Liver (tissue), 9 donors: Measurements from ENCODE around the gene SWI5. TPM values are rescaled to one million over a fixed set of nuclear protein-coding genes. Genes with fewer than 3 reads are reported as not detected.

Source experiments
- DNase-seq: peaks from one replicate; pipeline ENCODE4 v3.0.0-alpha.2; 2017; ENCODE audit warnings: low spot score
- H3K27ac ChIP-seq, 2 donors: one replicate each; pipeline ENCODE4 v1.7.0; 2013; ENCODE audit warnings: inconsistent platforms in 2 of 2, low read length in 2 of 2, control low read depth in 1 of 2, low read depth in 1 of 2, mild to moderate bottlenecking in 1 of 2
- H3K27me3 ChIP-seq, 4 donors: one replicate each; pipeline versions ENCODE4 v1.6.1 to v1.7.0; 2013; ENCODE audit warnings: low read length in 3 of 4, inconsistent platforms in 1 of 4, mild to moderate bottlenecking in 1 of 4, moderate library complexity in 1 of 4; ENCODE audit not compliant: control insufficient read depth in 4 of 4, insufficient read depth in 4 of 4
- H3K36me3 ChIP-seq, 4 donors: one replicate each; pipeline versions ENCODE4 v1.6.1 to v1.7.0; 2013; ENCODE audit warnings: low read length in 3 of 4, mild to moderate bottlenecking in 3 of 4, low read depth in 1 of 4, moderate library complexity in 1 of 4; ENCODE audit not compliant: control insufficient read depth in 4 of 4, insufficient read depth in 3 of 4
- H3K4me1 ChIP-seq, 4 donors: one replicate each; pipeline versions ENCODE4 v1.6.1 to v1.7.0; 2013; ENCODE audit warnings: low read length in 3 of 4, mild to moderate bottlenecking in 3 of 4, moderate library complexity in 1 of 4; ENCODE audit not compliant: control insufficient read depth in 4 of 4, insufficient read depth in 4 of 4
- H3K4me3 ChIP-seq, 3 donors: one replicate each; pipeline versions ENCODE4 v1.6.1 to v1.7.0; 2013; ENCODE audit warnings: low read length in 3 of 3, control low read depth in 1 of 3, low read depth in 1 of 3, mild to moderate bottlenecking in 1 of 3
- H3K9ac ChIP-seq, 2 donors: one replicate each; pipeline ENCODE4 v1.7.0; 2013; ENCODE audit warnings: low read length in 2 of 2, mild to moderate bottlenecking in 2 of 2, moderate library complexity in 2 of 2, control low read depth in 1 of 2, low read depth in 1 of 2
- H3K9me3 ChIP-seq, 4 donors: one replicate each; pipeline versions ENCODE4 v1.6.1 to v1.7.0; 2013; ENCODE audit warnings: low read length in 3 of 4; ENCODE audit not compliant: control insufficient read depth in 4 of 4
- EGR1 ChIP-seq, 2 donors: IDR thresholded peaks; 2 replicates each; pipeline ENCODE4 v1.6.1; 2016 to 2018; ENCODE audit warnings: antibody characterized with exemption in 2 of 2, low read depth in 2 of 2
- FOXA1 ChIP-seq: IDR thresholded peaks from 2 replicates; pipeline ENCODE4 v1.6.1; 2016; ENCODE audit warnings: antibody characterized with exemption
- FOXA2 ChIP-seq: IDR thresholded peaks from 2 replicates; pipeline ENCODE4 v1.6.1; 2016; ENCODE audit warnings: antibody characterized with exemption
- GABPA ChIP-seq, 2 donors: IDR thresholded peaks in 1 of 2; conservative IDR thresholded peaks in 1 of 2; 2 replicates each; pipeline ENCODE4 v1.6.1; 2016; ENCODE audit warnings: antibody characterized with exemption in 2 of 2, mild to moderate bottlenecking in 1 of 2, moderate library complexity in 1 of 2
- HNF4A ChIP-seq, 2 donors: conservative IDR thresholded peaks; 2 replicates each; pipeline ENCODE4 v1.6.1; 2016; ENCODE audit warnings: antibody characterized with exemption in 2 of 2, mild to moderate bottlenecking in 2 of 2
- HNF4G ChIP-seq: IDR thresholded peaks from 2 replicates; pipeline ENCODE4 v1.6.1; 2016; ENCODE audit warnings: antibody characterized with exemption
- JUND ChIP-seq, 2 donors: IDR thresholded peaks; 2 replicates each; pipeline ENCODE4 v1.6.1; 2016; ENCODE audit warnings: antibody characterized with exemption in 2 of 2
- NR2F2 ChIP-seq: IDR thresholded peaks from 2 replicates; pipeline ENCODE4 v1.6.1; 2016; ENCODE audit warnings: antibody characterized with exemption
- RAD21 ChIP-seq, 2 donors: IDR thresholded peaks; 2 replicates each; pipeline ENCODE4 v1.6.1; 2016; ENCODE audit warnings: antibody characterized with exemption in 2 of 2, mild to moderate bottlenecking in 2 of 2
- RXRA ChIP-seq, 2 donors: IDR thresholded peaks; 2 replicates each; pipeline ENCODE4 v1.6.1; 2017 to 2018; ENCODE audit warnings: antibody characterized with exemption in 2 of 2, mild to moderate bottlenecking in 1 of 2
- SP1 ChIP-seq: IDR thresholded peaks from 2 replicates; pipeline ENCODE4 v1.6.1; 2018; ENCODE audit warnings: antibody characterized with exemption, mild to moderate bottlenecking
- TAF1 ChIP-seq: conservative IDR thresholded peaks from 2 replicates; pipeline ENCODE4 v1.6.1; 2016; ENCODE audit warnings: antibody characterized with exemption, mild to moderate bottlenecking
- YY1 ChIP-seq: IDR thresholded peaks from 2 replicates; pipeline ENCODE4 v1.6.1; 2016; ENCODE audit warnings: antibody characterized with exemption, mild to moderate bottlenecking
- WGBS: extraction: QIAGEN DNeasy Blood & Tissue Kit; methylation state at CpG from one replicate; pipeline ENCODE4 v1.1.7; 2013; 5-methylcytosine and 5-hydroxymethylcytosine counted together
- polyA plus RNA-seq, 2 donors: library from polyadenylated mRNA; stranded (reverse) in 1 of 2; unstranded in 1 of 2; fragments of 200-250 nt in 1 of 2; fragments of >200 nt in 1 of 2; fragmentation: Nextera tagmentation in 1 of 2; extraction: Ambion mirVana in 1 of 2; gene quantifications; one replicate each; pipeline versions ENCODE4 v1.2.1 to v1.2.3, GENCODE V29; 2013 to 2015
- total RNA-seq, 2 donors: library from RNA; depleted of rRNA; stranded (reverse); fragments of >200 nt; gene quantifications; one replicate each; pipeline ENCODE4 v1.2.3, GENCODE V29; 2014
- TF ChIP-seq, protein P1 (sequence below): IDR thresholded peaks from 2 replicates; pipeline ENCODE4 v1.6.1; 2016; ENCODE audit warnings: antibody characterized with exemption
- TF ChIP-seq, protein P2 (sequence below): IDR thresholded peaks from 2 replicates; pipeline ENCODE4 v1.6.1; 2016; ENCODE audit warnings: antibody characterized with exemption, mild to moderate bottlenecking
- TF ChIP-seq, protein P3 (sequence below): IDR thresholded peaks from 2 replicates; pipeline ENCODE4 v1.6.1; 2016; ENCODE audit warnings: antibody characterized with exemption
- TF ChIP-seq, protein P4 (sequence below): IDR thresholded peaks from 2 replicates; pipeline ENCODE4 v1.6.1; 2016; ENCODE audit warnings: antibody characterized with exemption
- TF ChIP-seq, protein P5 (sequence below): fragments of 150-350 bp; IDR thresholded peaks from 2 replicates; pipeline ENCODE4 v1.5.1; 2017; ENCODE audit warnings: improper control_type of control experiment, low read depth, low read length; ENCODE audit not compliant: missing input control
- donor health status: healthy.
- donor health status: healthy.
- donor health status: healthy.
- donor health status: healthy.
- donor health status: healthy.

SWI5 gene
- total and polyA plus RNA-seq, 4 donors: 10.7 to 34.0 (median 16.2) TPM

DNA sequence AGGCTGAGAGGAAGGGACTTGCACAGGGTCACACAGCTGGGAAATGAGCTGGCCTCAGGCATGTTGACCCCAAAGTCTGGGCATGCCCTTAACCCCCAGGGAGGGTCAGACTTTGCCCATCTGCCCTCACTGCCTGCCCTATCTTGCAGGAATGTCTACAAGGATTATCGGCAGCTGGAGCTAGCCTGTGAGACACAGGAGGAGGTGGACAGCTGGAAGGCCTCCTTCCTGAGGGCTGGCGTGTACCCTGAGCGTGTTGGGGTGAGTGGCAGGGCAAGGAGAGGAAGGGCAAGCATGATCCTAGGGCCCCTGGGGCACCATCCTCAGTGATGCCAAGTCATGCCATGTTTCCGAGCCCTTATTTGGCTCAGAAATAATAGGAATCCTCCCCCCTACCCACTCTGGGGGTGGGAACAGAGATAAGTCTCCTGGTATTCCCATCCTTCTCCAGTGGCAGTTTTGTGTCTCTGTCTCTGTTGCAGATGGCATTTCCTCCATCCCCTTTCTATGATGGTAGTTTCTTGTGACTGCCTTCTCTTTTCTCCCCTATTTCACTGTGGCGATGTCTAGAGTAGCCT, 28.8 kb upstream of the SWI5 start:
- Histone ChIP-seq H3K9me3 (no peaks in the 10 kb centered on the region), H3K27me3 (no peaks in the 10 kb centered on the region), H3K4me3 (no peak overlapping the region), H3K27ac (no peak overlapping the region), H3K9ac (no peak overlapping the region), H3K36me3 (no peaks in the 10 kb centered on the region), H3K4me1 (peaks cover 0 to 7% (median 1%) of the 10 kb centered on the region in 4 donors)
- no peak for DNase-seq
- 88% methylated on average over 5 of the region's 5 CpGs for WGBS
- TF ChIP-seq TAF1 (no peak), YY1 (no peak), RAD21 (IDR thresholded peaks at IDR 0.05) (no peak), GABPA (IDR thresholded peaks at IDR 0.05 in 1 of 2, conservative IDR thresholded peaks at IDR 0.05 in 1 of 2) (no peak), FOXA2 (no peak), SP1 (no peak), HNF4G (no peak), JUND (IDR thresholded peaks at IDR 0.05) (no peak), FOXA1 (no peak), HNF4A (conservative IDR thresholded peaks at IDR 0.05) (no peak), RXRA (IDR thresholded peaks at IDR 0.05) (no peak), EGR1 (IDR thresholded peaks at IDR 0.05; ENCODE audit: low read depth in 2 of 2) (no peak), NR2F2 (no peak)
- TF ChIP-seq, protein P1, sequence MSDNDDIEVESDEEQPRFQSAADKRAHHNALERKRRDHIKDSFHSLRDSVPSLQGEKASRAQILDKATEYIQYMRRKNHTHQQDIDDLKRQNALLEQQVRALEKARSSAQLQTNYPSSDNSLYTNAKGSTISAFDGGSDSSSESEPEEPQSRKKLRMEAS: no peak
- TF ChIP-seq, protein P2, sequence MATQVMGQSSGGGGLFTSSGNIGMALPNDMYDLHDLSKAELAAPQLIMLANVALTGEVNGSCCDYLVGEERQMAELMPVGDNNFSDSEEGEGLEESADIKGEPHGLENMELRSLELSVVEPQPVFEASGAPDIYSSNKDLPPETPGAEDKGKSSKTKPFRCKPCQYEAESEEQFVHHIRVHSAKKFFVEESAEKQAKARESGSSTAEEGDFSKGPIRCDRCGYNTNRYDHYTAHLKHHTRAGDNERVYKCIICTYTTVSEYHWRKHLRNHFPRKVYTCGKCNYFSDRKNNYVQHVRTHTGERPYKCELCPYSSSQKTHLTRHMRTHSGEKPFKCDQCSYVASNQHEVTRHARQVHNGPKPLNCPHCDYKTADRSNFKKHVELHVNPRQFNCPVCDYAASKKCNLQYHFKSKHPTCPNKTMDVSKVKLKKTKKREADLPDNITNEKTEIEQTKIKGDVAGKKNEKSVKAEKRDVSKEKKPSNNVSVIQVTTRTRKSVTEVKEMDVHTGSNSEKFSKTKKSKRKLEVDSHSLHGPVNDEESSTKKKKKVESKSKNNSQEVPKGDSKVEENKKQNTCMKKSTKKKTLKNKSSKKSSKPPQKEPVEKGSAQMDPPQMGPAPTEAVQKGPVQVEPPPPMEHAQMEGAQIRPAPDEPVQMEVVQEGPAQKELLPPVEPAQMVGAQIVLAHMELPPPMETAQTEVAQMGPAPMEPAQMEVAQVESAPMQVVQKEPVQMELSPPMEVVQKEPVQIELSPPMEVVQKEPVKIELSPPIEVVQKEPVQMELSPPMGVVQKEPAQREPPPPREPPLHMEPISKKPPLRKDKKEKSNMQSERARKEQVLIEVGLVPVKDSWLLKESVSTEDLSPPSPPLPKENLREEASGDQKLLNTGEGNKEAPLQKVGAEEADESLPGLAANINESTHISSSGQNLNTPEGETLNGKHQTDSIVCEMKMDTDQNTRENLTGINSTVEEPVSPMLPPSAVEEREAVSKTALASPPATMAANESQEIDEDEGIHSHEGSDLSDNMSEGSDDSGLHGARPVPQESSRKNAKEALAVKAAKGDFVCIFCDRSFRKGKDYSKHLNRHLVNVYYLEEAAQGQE: no peak
- TF ChIP-seq, protein P3, sequence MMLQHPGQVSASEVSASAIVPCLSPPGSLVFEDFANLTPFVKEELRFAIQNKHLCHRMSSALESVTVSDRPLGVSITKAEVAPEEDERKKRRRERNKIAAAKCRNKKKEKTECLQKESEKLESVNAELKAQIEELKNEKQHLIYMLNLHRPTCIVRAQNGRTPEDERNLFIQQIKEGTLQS: no peak
- TF ChIP-seq, protein P4, sequence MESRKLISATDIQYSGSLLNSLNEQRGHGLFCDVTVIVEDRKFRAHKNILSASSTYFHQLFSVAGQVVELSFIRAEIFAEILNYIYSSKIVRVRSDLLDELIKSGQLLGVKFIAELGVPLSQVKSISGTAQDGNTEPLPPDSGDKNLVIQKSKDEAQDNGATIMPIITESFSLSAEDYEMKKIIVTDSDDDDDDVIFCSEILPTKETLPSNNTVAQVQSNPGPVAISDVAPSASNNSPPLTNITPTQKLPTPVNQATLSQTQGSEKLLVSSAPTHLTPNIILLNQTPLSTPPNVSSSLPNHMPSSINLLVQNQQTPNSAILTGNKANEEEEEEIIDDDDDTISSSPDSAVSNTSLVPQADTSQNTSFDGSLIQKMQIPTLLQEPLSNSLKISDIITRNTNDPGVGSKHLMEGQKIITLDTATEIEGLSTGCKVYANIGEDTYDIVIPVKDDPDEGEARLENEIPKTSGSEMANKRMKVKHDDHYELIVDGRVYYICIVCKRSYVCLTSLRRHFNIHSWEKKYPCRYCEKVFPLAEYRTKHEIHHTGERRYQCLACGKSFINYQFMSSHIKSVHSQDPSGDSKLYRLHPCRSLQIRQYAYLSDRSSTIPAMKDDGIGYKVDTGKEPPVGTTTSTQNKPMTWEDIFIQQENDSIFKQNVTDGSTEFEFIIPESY: no peak
- TF ChIP-seq, protein P5, sequence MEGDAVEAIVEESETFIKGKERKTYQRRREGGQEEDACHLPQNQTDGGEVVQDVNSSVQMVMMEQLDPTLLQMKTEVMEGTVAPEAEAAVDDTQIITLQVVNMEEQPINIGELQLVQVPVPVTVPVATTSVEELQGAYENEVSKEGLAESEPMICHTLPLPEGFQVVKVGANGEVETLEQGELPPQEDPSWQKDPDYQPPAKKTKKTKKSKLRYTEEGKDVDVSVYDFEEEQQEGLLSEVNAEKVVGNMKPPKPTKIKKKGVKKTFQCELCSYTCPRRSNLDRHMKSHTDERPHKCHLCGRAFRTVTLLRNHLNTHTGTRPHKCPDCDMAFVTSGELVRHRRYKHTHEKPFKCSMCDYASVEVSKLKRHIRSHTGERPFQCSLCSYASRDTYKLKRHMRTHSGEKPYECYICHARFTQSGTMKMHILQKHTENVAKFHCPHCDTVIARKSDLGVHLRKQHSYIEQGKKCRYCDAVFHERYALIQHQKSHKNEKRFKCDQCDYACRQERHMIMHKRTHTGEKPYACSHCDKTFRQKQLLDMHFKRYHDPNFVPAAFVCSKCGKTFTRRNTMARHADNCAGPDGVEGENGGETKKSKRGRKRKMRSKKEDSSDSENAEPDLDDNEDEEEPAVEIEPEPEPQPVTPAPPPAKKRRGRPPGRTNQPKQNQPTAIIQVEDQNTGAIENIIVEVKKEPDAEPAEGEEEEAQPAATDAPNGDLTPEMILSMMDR: no peak
